GM12878 (cell line): ENCODE results near the gene TTLL6. TPM values are rescaled to one million over a fixed set of nuclear protein-coding genes. Genes with fewer than 3 reads are reported as not detected.

ENCODE experiments used
- BACH1 ChIP-seq: fragments of 450-650 bp; IDR thresholded peaks from 2 replicates; pipeline ENCODE4 v1.6.1; 2017; ENCODE audit warnings: mild to moderate bottlenecking, borderline replicate concordance
- CHD2 ChIP-seq: IDR thresholded peaks from 2 replicates; pipeline ENCODE4 v1.6.1; 2011; ENCODE audit warnings: low read depth, low read length, improper control_type of control experiment, borderline replicate concordance
- EZH2 ChIP-seq: IDR thresholded peaks from 2 replicates; pipeline ENCODE4 v1.6.1; 2012; ENCODE audit warnings: low read depth, mild to moderate bottlenecking, control low read depth, inconsistent platforms, low read length, borderline replicate concordance; ENCODE audit not compliant: control insufficient read depth
- IRF5 ChIP-seq: fragments of 450-650 bp; IDR thresholded peaks from 2 replicates; pipeline ENCODE4 v1.6.1; 2017; ENCODE audit warnings: borderline replicate concordance
- NFYA ChIP-seq: IDR thresholded peaks from 2 replicates; pipeline ENCODE4 v1.6.1; 2011; ENCODE audit warnings: low read depth, mild to moderate bottlenecking, low read length, improper control_type of control experiment, borderline replicate concordance
- NR2F1 ChIP-seq: fragments of 450-650 bp; conservative IDR thresholded peaks from 2 replicates; pipeline ENCODE4 v1.6.1; 2017; ENCODE audit warnings: mild to moderate bottlenecking
- POU2F2 ChIP-seq: IDR thresholded peaks from 3 replicates; pipeline ENCODE4 v1.6.1; 2011; ENCODE audit warnings: low read depth, mild to moderate bottlenecking, low read length, borderline replicate concordance
- RB1 ChIP-seq: fragments of 450-650 bp; formaldehyde crosslinking; IDR thresholded peaks from 2 replicates; pipeline ENCODE4 v1.6.1; 2017; ENCODE audit warnings: mild to moderate bottlenecking, borderline replicate concordance
- TCF3 ChIP-seq: IDR thresholded peaks from 2 replicates; pipeline ENCODE4 v1.6.1; 2012; ENCODE audit warnings: low read depth, mild to moderate bottlenecking, low read length, borderline replicate concordance; ENCODE audit not compliant: insufficient read depth
- ZNF217 ChIP-seq: fragments of 450-650 bp; IDR thresholded peaks from 2 replicates; pipeline ENCODE4 v1.6.1; 2017; ENCODE audit warnings: antibody characterized with exemption, mild to moderate bottlenecking
- polyA plus RNA-seq, 11 experiments: library from polyadenylated mRNA; depleted of rRNA in 4 of 11; unstranded in 6 of 11; stranded (reverse) in 5 of 11; fragments of >200 nt; fragmentation: Nextera tagmentation in 4 of 11; fragmentation: Illumina TruSeq in 1 of 11; extraction: Ambion mirVana in 4 of 11; extraction: Trizol in 1 of 11; gene quantifications; 1 replicate in 1 of 11; 2 replicates in 10 of 11; pipeline versions ENCODE4 v1.2.1 to v1.2.3, GENCODE V29; 2011 to 2016; ENCODE audit warnings: inconsistent platforms in 2 of 11, missing spikeins in 2 of 11, low read depth in 1 of 11
- total RNA-seq, 4 experiments: library from RNA; depleted of rRNA in 3 of 4; stranded (reverse); fragments of >200 nt in 3 of 4; fragmentation: Illumina TruSeq in 1 of 4; extraction: Trizol in 1 of 4; gene quantifications; 2 replicates each; pipeline versions ENCODE4 v1.2.1 to v1.2.3, GENCODE V29; 2013 to 2021
- TF ChIP-seq, protein P1 (sequence below): fragments of 450-650 bp; IDR thresholded peaks from 2 replicates; pipeline ENCODE4 v1.6.1; 2016; ENCODE audit warnings: mild to moderate bottlenecking, moderate library complexity, borderline replicate concordance
- TF ChIP-seq, protein P2 (sequence below): fragments of 450-650 bp; IDR thresholded peaks from 2 replicates; pipeline ENCODE4 v1.6.1; 2017; ENCODE audit warnings: mild to moderate bottlenecking, moderate library complexity
- TF ChIP-seq, protein P3 (sequence below): fragments of 450-650 bp; IDR thresholded peaks from 2 replicates; pipeline ENCODE4 v1.6.1; 2018; ENCODE audit warnings: borderline replicate concordance, mild to moderate bottlenecking; ENCODE audit not compliant: partially characterized antibody
- TF ChIP-seq, protein P4 (sequence below): IDR thresholded peaks from 2 replicates; pipeline ENCODE4 v1.6.1; 2011; ENCODE audit warnings: borderline replicate concordance, low read depth, mild to moderate bottlenecking, moderate library complexity, low read length; ENCODE audit not compliant: insufficient read depth, poor library complexity, severe bottlenecking

Gene TTLL6
- total and polyA plus RNA-seq, 10 of the 15 experiments (the other 5 are each of a cell fraction or from before 2014, with no cell fraction given): 0.06 to 0.36 (median 0.13) TPM; not detected in 4

DNA sequence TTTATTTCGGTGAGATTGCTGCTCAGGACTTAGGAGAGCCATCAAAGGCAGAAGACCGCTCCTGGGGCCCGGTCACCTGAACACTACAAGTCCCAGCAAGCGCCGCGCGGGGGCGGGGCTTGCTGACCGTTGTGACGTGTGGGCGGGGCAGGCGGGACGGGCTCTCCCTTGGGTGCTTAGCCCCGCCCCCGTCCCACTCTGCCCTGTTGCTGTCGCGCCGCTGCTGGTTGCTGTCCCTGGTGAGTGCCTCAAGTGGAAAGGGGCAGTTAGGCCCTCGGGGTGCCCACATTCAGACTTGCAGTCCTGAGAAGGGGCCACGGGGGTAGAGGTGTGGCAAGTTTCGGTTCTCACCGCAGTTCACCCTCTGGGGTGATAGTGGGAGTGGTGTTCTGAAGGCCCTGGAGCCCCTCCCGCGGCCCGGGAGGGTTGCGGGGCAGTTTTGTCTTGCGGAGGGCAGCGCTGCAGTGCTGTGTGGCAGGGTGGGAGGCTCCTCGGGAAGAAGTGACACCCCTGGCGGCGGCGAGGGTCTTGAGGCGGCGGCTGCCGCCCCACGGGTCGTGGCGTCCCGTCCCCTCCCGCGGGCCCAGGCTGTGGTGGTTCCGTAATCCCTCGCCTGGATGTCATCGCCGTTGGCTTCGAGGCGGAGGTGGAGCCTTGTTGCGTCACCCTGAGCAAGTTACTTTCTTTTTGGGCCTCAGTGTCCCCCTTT is 14.0 kb upstream of the TTLL6 start, which contains the start of gene CALCOCO2 (continued):
- TF ChIP-seq, protein P1, sequence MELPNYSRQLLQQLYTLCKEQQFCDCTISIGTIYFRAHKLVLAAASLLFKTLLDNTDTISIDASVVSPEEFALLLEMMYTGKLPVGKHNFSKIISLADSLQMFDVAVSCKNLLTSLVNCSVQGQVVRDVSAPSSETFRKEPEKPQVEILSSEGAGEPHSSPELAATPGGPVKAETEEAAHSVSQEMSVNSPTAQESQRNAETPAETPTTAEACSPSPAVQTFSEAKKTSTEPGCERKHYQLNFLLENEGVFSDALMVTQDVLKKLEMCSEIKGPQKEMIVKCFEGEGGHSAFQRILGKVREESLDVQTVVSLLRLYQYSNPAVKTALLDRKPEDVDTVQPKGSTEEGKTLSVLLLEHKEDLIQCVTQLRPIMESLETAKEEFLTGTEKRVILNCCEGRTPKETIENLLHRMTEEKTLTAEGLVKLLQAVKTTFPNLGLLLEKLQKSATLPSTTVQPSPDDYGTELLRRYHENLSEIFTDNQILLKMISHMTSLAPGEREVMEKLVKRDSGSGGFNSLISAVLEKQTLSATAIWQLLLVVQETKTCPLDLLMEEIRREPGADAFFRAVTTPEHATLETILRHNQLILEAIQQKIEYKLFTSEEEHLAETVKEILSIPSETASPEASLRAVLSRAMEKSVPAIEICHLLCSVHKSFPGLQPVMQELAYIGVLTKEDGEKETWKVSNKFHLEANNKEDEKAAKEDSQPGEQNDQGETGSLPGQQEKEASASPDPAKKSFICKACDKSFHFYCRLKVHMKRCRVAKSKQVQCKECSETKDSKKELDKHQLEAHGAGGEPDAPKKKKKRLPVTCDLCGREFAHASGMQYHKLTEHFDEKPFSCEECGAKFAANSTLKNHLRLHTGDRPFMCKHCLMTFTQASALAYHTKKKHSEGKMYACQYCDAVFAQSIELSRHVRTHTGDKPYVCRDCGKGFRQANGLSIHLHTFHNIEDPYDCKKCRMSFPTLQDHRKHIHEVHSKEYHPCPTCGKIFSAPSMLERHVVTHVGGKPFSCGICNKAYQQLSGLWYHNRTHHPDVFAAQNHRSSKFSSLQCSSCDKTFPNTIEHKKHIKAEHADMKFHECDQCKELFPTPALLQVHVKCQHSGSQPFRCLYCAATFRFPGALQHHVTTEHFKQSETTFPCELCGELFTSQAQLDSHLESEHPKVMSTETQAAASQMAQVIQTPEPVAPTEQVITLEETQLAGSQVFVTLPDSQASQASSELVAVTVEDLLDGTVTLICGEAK: no peak
- peak; percentile 34; the same call in 1 of the 2 replicates for TF ChIP-seq CHD2
- TF ChIP-seq, protein P2, sequence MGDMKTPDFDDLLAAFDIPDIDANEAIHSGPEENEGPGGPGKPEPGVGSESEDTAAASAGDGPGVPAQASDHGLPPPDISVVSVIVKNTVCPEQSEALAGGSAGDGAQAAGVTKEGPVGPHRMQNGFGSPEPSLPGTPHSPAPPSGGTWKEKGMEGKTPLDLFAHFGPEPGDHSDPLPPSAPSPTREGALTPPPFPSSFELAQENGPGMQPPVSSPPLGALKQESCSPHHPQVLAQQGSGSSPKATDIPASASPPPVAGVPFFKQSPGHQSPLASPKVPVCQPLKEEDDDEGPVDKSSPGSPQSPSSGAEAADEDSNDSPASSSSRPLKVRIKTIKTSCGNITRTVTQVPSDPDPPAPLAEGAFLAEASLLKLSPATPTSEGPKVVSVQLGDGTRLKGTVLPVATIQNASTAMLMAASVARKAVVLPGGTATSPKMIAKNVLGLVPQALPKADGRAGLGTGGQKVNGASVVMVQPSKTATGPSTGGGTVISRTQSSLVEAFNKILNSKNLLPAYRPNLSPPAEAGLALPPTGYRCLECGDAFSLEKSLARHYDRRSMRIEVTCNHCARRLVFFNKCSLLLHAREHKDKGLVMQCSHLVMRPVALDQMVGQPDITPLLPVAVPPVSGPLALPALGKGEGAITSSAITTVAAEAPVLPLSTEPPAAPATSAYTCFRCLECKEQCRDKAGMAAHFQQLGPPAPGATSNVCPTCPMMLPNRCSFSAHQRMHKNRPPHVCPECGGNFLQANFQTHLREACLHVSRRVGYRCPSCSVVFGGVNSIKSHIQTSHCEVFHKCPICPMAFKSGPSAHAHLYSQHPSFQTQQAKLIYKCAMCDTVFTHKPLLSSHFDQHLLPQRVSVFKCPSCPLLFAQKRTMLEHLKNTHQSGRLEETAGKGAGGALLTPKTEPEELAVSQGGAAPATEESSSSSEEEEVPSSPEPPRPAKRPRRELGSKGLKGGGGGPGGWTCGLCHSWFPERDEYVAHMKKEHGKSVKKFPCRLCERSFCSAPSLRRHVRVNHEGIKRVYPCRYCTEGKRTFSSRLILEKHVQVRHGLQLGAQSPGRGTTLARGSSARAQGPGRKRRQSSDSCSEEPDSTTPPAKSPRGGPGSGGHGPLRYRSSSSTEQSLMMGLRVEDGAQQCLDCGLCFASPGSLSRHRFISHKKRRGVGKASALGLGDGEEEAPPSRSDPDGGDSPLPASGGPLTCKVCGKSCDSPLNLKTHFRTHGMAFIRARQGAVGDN: no peak
- TF ChIP-seq NFYA: no peak
- peak; percentile 62; the same call in 1 of the 2 replicates for TF ChIP-seq RB1
- TF ChIP-seq, protein P3, sequence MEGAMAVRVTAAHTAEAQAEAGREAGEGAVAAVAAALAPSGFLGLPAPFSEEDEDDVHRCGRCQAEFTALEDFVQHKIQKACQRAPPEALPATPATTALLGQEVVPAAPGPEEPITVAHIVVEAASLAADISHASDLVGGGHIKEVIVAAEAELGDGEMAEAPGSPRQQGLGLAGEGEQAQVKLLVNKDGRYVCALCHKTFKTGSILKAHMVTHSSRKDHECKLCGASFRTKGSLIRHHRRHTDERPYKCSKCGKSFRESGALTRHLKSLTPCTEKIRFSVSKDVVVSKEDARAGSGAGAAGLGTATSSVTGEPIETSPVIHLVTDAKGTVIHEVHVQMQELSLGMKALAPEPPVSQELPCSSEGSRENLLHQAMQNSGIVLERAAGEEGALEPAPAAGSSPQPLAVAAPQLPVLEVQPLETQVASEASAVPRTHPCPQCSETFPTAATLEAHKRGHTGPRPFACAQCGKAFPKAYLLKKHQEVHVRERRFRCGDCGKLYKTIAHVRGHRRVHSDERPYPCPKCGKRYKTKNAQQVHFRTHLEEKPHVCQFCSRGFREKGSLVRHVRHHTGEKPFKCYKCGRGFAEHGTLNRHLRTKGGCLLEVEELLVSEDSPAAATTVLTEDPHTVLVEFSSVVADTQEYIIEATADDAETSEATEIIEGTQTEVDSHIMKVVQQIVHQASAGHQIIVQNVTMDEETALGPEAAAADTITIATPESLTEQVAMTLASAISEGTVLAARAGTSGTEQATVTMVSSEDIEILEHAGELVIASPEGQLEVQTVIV: no peak
- TF ChIP-seq, protein P4, sequence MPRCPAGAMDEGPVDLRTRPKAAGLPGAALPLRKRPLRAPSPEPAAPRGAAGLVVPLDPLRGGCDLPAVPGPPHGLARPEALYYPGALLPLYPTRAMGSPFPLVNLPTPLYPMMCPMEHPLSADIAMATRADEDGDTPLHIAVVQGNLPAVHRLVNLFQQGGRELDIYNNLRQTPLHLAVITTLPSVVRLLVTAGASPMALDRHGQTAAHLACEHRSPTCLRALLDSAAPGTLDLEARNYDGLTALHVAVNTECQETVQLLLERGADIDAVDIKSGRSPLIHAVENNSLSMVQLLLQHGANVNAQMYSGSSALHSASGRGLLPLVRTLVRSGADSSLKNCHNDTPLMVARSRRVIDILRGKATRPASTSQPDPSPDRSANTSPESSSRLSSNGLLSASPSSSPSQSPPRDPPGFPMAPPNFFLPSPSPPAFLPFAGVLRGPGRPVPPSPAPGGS: peak; percentile 45
- TF ChIP-seq POU2F2: no peak; the same call in 2 of the 3 replicates
- TF ChIP-seq ZNF217: no peak
- no peak for TF ChIP-seq EZH2
- TF ChIP-seq BACH1: peak; percentile 75
- no peak for TF ChIP-seq IRF5
- 0 out of 2 replicates have a peak, but pooled peaks have one; percentile 0 for TF ChIP-seq TCF3
- TF ChIP-seq NR2F1: peak; percentile 78
